ENCODE data around the gene RRAS. TPM values are rescaled to one million over a fixed set of nuclear protein-coding genes. Genes with fewer than 3 reads are reported as not detected.

The RRAS gene
- total RNA-seq, 1 experiment from 2014 or later, result 55.9 TPM

- no peaks in the 10 kb centered on the region for H3K27me3 ChIP-seq (ENCODE audit: insufficient read depth, low read length)
- peaks cover 59% of the 10 kb centered on the region for H3K79me2 ChIP-seq (ENCODE audit: insufficient read depth, low read length)
- H3K9me2 ChIP-seq (ENCODE audit: insufficient read depth), result no peaks in the 10 kb centered on the region
- TF ChIP-seq SRF (IDR thresholded peaks at IDR 0.05; ENCODE audit: low read depth) (no peak), JUND (IDR thresholded peaks at IDR 0.05) (no peak), CEBPB (IDR thresholded peaks at IDR 0.05; ENCODE audit: low read depth) (no peak), FOSL1 (IDR thresholded peaks at IDR 0.05; ENCODE audit: low read depth) (no peak), ELF1 (IDR thresholded peaks at IDR 0.05; ENCODE audit: borderline replicate concordance, low read depth) (no peak), REST (IDR thresholded peaks at IDR 0.05; ENCODE audit: low read depth) (no peak), EZH2 (IDR thresholded peaks at IDR 0.05) (no peak), ZBTB33 (IDR thresholded peaks at IDR 0.05; ENCODE audit: extremely low read depth, insufficient replicate concordance, low read length) (no peak), RAD21 (IDR thresholded peaks at IDR 0.05; ENCODE audit: low read depth) (no peak), CTCF (IDR thresholded peaks at IDR 0.05 in 2 of 3, conservative IDR thresholded peaks at IDR 0.05 in 1 of 3; ENCODE audit: borderline replicate concordance in 1 of 3, insufficient read depth in 1 of 3, low read depth in 2 of 3, low read length in 2 of 3) (no peak), SP1 (IDR thresholded peaks at IDR 0.05; ENCODE audit: low read depth) (no peak), MAX (IDR thresholded peaks at IDR 0.05) (no peak), POLR2A (IDR thresholded peaks at IDR 0.05; ENCODE audit: borderline replicate concordance, extremely low read depth, insufficient read depth, insufficient read length) (no peak), YY1 (IDR thresholded peaks at IDR 0.05; ENCODE audit: extremely low read depth, insufficient replicate concordance, low read depth, low read length) (no peak), ZFX (IDR thresholded peaks at IDR 0.05) (no peak)
- H3K4me3 ChIP-seq (replicated peaks in 1 of 2; ENCODE audit: low read depth in 1 of 2, low read length in 2 of 2), result peak overlapping the region; percentile 90 to 95
- BruUV-seq (replicated peaks), result no TSS peak
- DNase-seq (ENCODE audit: low read depth, low spot score) (no peak), ATAC-seq (no peak; the same call in 1 of the 2 replicates)
- peaks cover 6 to 30% of the 10 kb centered on the region in 2 experiments; a peak in 3 of 4 replicates for H3K4me1 ChIP-seq (ENCODE audit: control insufficient read depth in 1 of 2, insufficient read depth in 2 of 2, low read length in 2 of 2)
- peak overlapping the region; percentile 95 for H3K27ac ChIP-seq (ENCODE audit: low read depth, low read length)
- H4K20me1 ChIP-seq (ENCODE audit: insufficient read depth), result no peaks in the 10 kb centered on the region
- intact Hi-C loops (cut with micrococcal nuclease), result no loop called here
- POLR2A ChIA-PET, result interaction anchor here (1.1 to 2.9 kb wide), 7 partner anchors 9 to 186 kb away, joined by 3 to 53 read pairs (median 9); partner anchors contain the start of genes PRMT1, RRAS and SCAF1
- H3K36me3 ChIP-seq (ENCODE audit: control insufficient read depth in 1 of 2, insufficient read depth in 2 of 2, low read length in 2 of 2), result peaks cover 6 to 38% of the 10 kb centered on the region in 2 experiments; a peak in 3 of 4 replicates
- RAD21 ChIA-PET (ENCODE audit: low non-redundant PET in 1 of 2, low total read pairs in 2 of 2, uncharacterized antibody in 2 of 2, unreplicated experiment in 2 of 2), result no interaction called here
- CTCF ChIA-PET, result interaction anchor here (1.2 to 2.2 kb wide), 3 partner anchors 12 to 95 kb away, joined by 3 to 6 read pairs (median 6); partner anchors contain the start of genes PRMT1 and SCAF1
- peak overlapping the region; percentile 91 for H3K9ac ChIP-seq (ENCODE audit: low read length)
- no peak overlapping the region for H2AFZ ChIP-seq (ENCODE audit: low read depth, low read length, poor library complexity, severe bottlenecking)
- no peaks in the 10 kb centered on the region for H3K9me3 ChIP-seq (ENCODE audit: control insufficient read depth in 1 of 2, insufficient read depth in 1 of 2, low read depth in 1 of 2, low read length in 2 of 2)
- H3K4me2 ChIP-seq (ENCODE audit: low read length), result peak overlapping the region; percentile 78
Measured at GRCh38 chr19:49665036-49665350, 25.1 kb upstream of the RRAS start.

All from HCT116 (cell line).